ENCODE results near the gene FGD6.

The FGD6 gene

GRCh38 chr12:95185072-95185471 is 32.2 kb downstream of the FGD6 start:
- no peak for DNase-seq (ENCODE audit: low spot score)
- in situ Hi-C loops (cut with MboI; ENCODE audit: low pct_unique_long_range_greater_than_20kb, low sequenced_read_pairs, unreplicated experiment), result no loop called here
- TF ChIP-seq CTCF (IDR thresholded peaks at IDR 0.05; ENCODE audit: extremely low read depth, insufficient read depth, missing control alignments), result no peak

- in situ Hi-C loops (cut with MboI; ENCODE audit: low pct_unique_long_range_greater_than_20kb, low sequenced_read_pairs, unreplicated experiment), result no loop called here
- no peak for DNase-seq (ENCODE audit: low spot score)
- TF ChIP-seq CTCF (IDR thresholded peaks at IDR 0.05; ENCODE audit: extremely low read depth, insufficient read depth, missing control alignments), result no peak
These were observed 33.1 kb downstream of the FGD6 start for GRCh38 chr12:95184121-95184520.

- TF ChIP-seq CTCF (IDR thresholded peaks at IDR 0.05; ENCODE audit: extremely low read depth, insufficient read depth, missing control alignments), result no peak
- in situ Hi-C loops (cut with MboI; ENCODE audit: low pct_unique_long_range_greater_than_20kb, low sequenced_read_pairs, unreplicated experiment), result no loop called here
- no peak for DNase-seq (ENCODE audit: low spot score)
These were observed 34.3 kb downstream of the FGD6 start for GRCh38 chr12:95182868-95183415.

GRCh38 chr12:95181103-95181502 is 36.2 kb downstream of the FGD6 start:
- no peak for DNase-seq (ENCODE audit: low spot score)
- in situ Hi-C loops (cut with MboI; ENCODE audit: low pct_unique_long_range_greater_than_20kb, low sequenced_read_pairs, unreplicated experiment), result no loop called here
- no peak for TF ChIP-seq CTCF (IDR thresholded peaks at IDR 0.05; ENCODE audit: extremely low read depth, insufficient read depth, missing control alignments)

GRCh38 chr12:95179011-95179410 is 38.3 kb downstream of the FGD6 start:
- no peak for TF ChIP-seq CTCF (IDR thresholded peaks at IDR 0.05; ENCODE audit: extremely low read depth, insufficient read depth, missing control alignments)
- in situ Hi-C loops (cut with MboI; ENCODE audit: low pct_unique_long_range_greater_than_20kb, low sequenced_read_pairs, unreplicated experiment), result no loop called here
- no peak for DNase-seq (ENCODE audit: low spot score)

- in situ Hi-C loops (cut with MboI; ENCODE audit: low pct_unique_long_range_greater_than_20kb, low sequenced_read_pairs, unreplicated experiment), result no loop called here
- no peak for DNase-seq (ENCODE audit: low spot score)
- no peak for TF ChIP-seq CTCF (IDR thresholded peaks at IDR 0.05; ENCODE audit: extremely low read depth, insufficient read depth, missing control alignments)
These were observed 39.1 kb downstream of the FGD6 start for GRCh38 chr12:95178136-95178535.
